Measurements from ENCODE around the gene OR3A1. TPM values are rescaled to one million over a fixed set of nuclear protein-coding genes. Genes with fewer than 3 reads are reported as not detected.
"Not testable (repeated sequence)": the region's sequence is repeated elsewhere in the genome, so short reads cannot be mapped to it uniquely, and the experiment has no call there.

Gene OR3A1, protein sequence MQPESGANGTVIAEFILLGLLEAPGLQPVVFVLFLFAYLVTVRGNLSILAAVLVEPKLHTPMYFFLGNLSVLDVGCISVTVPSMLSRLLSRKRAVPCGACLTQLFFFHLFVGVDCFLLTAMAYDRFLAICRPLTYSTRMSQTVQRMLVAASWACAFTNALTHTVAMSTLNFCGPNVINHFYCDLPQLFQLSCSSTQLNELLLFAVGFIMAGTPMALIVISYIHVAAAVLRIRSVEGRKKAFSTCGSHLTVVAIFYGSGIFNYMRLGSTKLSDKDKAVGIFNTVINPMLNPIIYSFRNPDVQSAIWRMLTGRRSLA
- polyA plus RNA-seq (2011; rRNA removed) (not detected in 2 replicates), polyA minus RNA-seq (2011; rRNA and poly(A)+ RNA removed) (not detected in 2 replicates)

DNA sequence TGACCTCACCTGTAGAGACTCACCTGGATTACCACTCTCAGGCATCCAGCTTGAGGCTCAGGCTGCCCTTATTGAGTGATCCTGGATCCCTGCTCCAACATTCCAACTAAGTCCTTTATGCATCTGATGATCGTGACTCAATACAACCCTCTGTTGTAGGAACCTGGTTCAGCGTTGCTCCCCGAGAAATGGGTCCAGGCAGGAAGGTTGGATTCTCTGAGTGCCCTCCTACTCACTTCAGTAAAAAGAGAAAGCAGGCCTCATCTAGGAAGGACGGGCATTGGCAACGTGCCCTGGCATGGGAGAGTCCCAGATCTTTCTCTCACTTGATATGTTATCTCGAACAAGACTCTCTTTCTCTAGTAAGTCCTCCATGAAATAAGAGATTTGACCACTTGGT, at the start of gene OR3A1:
TSS of gene OR3A1 (minus strand) at position 101 of the 400 bp plus-strand sequence. CDS start 5,778 bp downstream, outside the sequence.
- Histone ChIP-seq H3K9me3 (ENCODE audit: control insufficient read depth, insufficient read depth, low read length) (no peaks in the 10 kb centered on the region; the same call in 1 of the 2 replicates), H3K27ac (ENCODE audit: low read depth, low read length) (no peak within 1 kb of the TSS), H3K27me3 (ENCODE audit: control insufficient read depth, insufficient read depth, low read length) (no peaks in the 10 kb centered on the region), H3K4me3 (ENCODE audit: low read depth, low read length) (no peak within 1 kb of the TSS)
- ChIA-PET POLR2A (no interaction called here), CTCF (no interaction called here)
- DNase-seq (ENCODE audit: low read depth, low spot score) = no peak
- TF ChIP-seq, protein P1, sequence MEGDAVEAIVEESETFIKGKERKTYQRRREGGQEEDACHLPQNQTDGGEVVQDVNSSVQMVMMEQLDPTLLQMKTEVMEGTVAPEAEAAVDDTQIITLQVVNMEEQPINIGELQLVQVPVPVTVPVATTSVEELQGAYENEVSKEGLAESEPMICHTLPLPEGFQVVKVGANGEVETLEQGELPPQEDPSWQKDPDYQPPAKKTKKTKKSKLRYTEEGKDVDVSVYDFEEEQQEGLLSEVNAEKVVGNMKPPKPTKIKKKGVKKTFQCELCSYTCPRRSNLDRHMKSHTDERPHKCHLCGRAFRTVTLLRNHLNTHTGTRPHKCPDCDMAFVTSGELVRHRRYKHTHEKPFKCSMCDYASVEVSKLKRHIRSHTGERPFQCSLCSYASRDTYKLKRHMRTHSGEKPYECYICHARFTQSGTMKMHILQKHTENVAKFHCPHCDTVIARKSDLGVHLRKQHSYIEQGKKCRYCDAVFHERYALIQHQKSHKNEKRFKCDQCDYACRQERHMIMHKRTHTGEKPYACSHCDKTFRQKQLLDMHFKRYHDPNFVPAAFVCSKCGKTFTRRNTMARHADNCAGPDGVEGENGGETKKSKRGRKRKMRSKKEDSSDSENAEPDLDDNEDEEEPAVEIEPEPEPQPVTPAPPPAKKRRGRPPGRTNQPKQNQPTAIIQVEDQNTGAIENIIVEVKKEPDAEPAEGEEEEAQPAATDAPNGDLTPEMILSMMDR (IDR thresholded peaks at IDR 0.05; ENCODE audit: low read depth, low read length) = no peak

GRCh38 chr17:3342782-3343181, 44.6 kb upstream of the OR3A1 start:
- DNase-seq (ENCODE audit: low read depth, low spot score); CTCF ChIA-PET; H3K27me3 ChIP-seq (ENCODE audit: control insufficient read depth, insufficient read depth, low read length); POLR2A ChIA-PET; H3K4me3 ChIP-seq (ENCODE audit: low read depth, low read length); H3K27ac ChIP-seq (ENCODE audit: low read depth, low read length): not testable (repeated sequence)
- peaks cover 11% of the 10 kb centered on the region for H3K9me3 ChIP-seq (ENCODE audit: control insufficient read depth, insufficient read depth, low read length)

GRCh38 chr17:3335876-3336275, 37.7 kb upstream of the OR3A1 start:
- Histone ChIP-seq H3K27me3 (ENCODE audit: control insufficient read depth, insufficient read depth, low read length) (no peaks in the 10 kb centered on the region), H3K4me3 (ENCODE audit: low read depth, low read length) (no peak overlapping the region), H3K27ac (ENCODE audit: low read depth, low read length) (no peak overlapping the region), H3K9me3 (ENCODE audit: control insufficient read depth, insufficient read depth, low read length) (no peaks in the 10 kb centered on the region)
- ChIA-PET POLR2A (no interaction called here), CTCF (no interaction called here)
- DNase-seq (ENCODE audit: low read depth, low spot score) = no peak
- TF ChIP-seq, protein P1 (IDR thresholded peaks at IDR 0.05; ENCODE audit: low read depth, low read length) = no peak

DNA sequence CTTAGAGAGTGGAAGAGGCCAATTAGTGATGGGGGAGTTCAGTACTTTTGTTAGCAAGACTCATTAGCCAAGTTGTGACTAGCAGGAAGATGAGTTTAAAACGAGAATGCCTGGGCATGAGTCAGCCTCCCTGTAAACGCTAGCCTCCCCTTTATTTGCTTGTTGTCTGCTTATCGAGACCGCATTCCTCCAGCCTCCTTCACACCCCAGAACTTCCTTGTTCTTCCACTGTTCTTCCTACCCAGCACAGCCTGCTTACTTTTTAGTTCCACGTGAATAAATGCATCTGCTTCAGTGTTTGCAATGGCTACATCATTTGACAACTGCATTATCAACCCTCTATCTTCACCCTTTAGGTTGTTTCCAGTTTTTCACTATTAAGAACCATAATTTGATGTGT, 20.2 kb upstream of the OR3A1 start:
- DNase-seq (ENCODE audit: low read depth, low spot score) = no peak
- ChIA-PET CTCF (no interaction called here), POLR2A (no interaction called here)
- Histone ChIP-seq H3K27me3 (ENCODE audit: control insufficient read depth, insufficient read depth, low read length) (no peaks in the 10 kb centered on the region), H3K4me3 (ENCODE audit: low read depth, low read length) (no peak overlapping the region), H3K9me3 (ENCODE audit: control insufficient read depth, insufficient read depth, low read length) (no peaks in the 10 kb centered on the region), H3K27ac (ENCODE audit: low read depth, low read length) (no peak overlapping the region)
- TF ChIP-seq, protein P1 (IDR thresholded peaks at IDR 0.05; ENCODE audit: low read depth, low read length) = no peak

- ChIA-PET CTCF (no interaction called here), POLR2A (no interaction called here)
- no peak for DNase-seq (ENCODE audit: low read depth, low spot score)
- H3K27ac ChIP-seq (ENCODE audit: low read depth, low read length) = no peak overlapping the region
- no peaks in the 10 kb centered on the region for H3K27me3 ChIP-seq (ENCODE audit: control insufficient read depth, insufficient read depth, low read length)
- no peak overlapping the region for H3K4me3 ChIP-seq (ENCODE audit: low read depth, low read length)
- TF ChIP-seq, protein P1 (IDR thresholded peaks at IDR 0.05; ENCODE audit: low read depth, low read length) = no peak
- peaks cover 4% of the 10 kb centered on the region for H3K9me3 ChIP-seq (ENCODE audit: control insufficient read depth, insufficient read depth, low read length)
Observed at GRCh38 chr17:3316836-3317235, 18.7 kb upstream of the OR3A1 start.

Data from AG04450 (cell line).